ENCODE results near the gene RPS21. TPM values are rescaled to one million over a fixed set of nuclear protein-coding genes. Genes with fewer than 3 reads are reported as not detected.

The RPS21 gene
- total RNA-seq, 2 experiments from 2014 or later, result 2,995 to 3,072 TPM

- intact Hi-C loops (cut with micrococcal nuclease), result no loop called here
- no peaks in the 10 kb centered on the region for H3K4me1 Mint-ChIP-seq (ENCODE audit: low read depth)
- no peaks in the 10 kb centered on the region for H3K36me3 Mint-ChIP-seq (ENCODE audit: low read depth)
- DNase-seq, result no peak
- H3K4me3 Mint-ChIP-seq, result no peak within 1 kb of the TSS
- peaks cover 5% of the 10 kb centered on the region for H3K27me3 Mint-ChIP-seq (ENCODE audit: low read depth)
- CTCF ChIA-PET, result no interaction called here
- H3K9me3 Mint-ChIP-seq, result no peaks in the 10 kb centered on the region
- H3K27ac Mint-ChIP-seq, result no peak within 1 kb of the TSS
Measured at GRCh38 chr20:62427172-62428001, 40.5 kb downstream of the RPS21 start, which contains the start of gene RBBP8NL. RBBP8NL (minus strand) TSS chr20:62427539; CDS start chr20:62419647, 7,892 bp downstream.

GRCh38 chr20:62428002-62428372, 41.1 kb downstream of the RPS21 start:
- intact Hi-C loops (cut with micrococcal nuclease), result no loop called here
- H3K27me3 Mint-ChIP-seq (ENCODE audit: low read depth), result peaks cover 5% of the 10 kb centered on the region
- H3K27ac Mint-ChIP-seq, result no peak overlapping the region
- CTCF ChIA-PET, result no interaction called here
- no peak for DNase-seq
- H3K36me3 Mint-ChIP-seq (ENCODE audit: low read depth), result no peaks in the 10 kb centered on the region
- H3K4me1 Mint-ChIP-seq (ENCODE audit: low read depth), result no peaks in the 10 kb centered on the region
- no peak overlapping the region for H3K4me3 Mint-ChIP-seq
- H3K9me3 Mint-ChIP-seq, result no peaks in the 10 kb centered on the region

- no peak for DNase-seq
- CTCF ChIA-PET, result no interaction called here
- Mint-ChIP-seq H3K27ac (no peak overlapping the region), H3K9me3 (no peaks in the 10 kb centered on the region), H3K27me3 (ENCODE audit: low read depth) (peaks cover 6% of the 10 kb centered on the region), H3K4me1 (ENCODE audit: low read depth) (no peaks in the 10 kb centered on the region), H3K36me3 (ENCODE audit: low read depth) (no peaks in the 10 kb centered on the region), H3K4me3 (no peak overlapping the region)
- intact Hi-C loops (cut with micrococcal nuclease), result no loop called here
Measured at GRCh38 chr20:62428396-62429295, 41.7 kb downstream of the RPS21 start.

- CTCF ChIA-PET, result no interaction called here
- H3K9me3 Mint-ChIP-seq, result no peaks in the 10 kb centered on the region
- intact Hi-C loops (cut with micrococcal nuclease), result no loop called here
Measured at GRCh38 chr20:62429455-62430310, 42.8 kb downstream of the RPS21 start.

GRCh38 chr20:62430311-62430853, 43.5 kb downstream of the RPS21 start:
- H3K36me3 Mint-ChIP-seq (ENCODE audit: low read depth), result no peaks in the 10 kb centered on the region
- intact Hi-C loops (cut with micrococcal nuclease), result no loop called here
- peaks cover 20% of the 10 kb centered on the region for H3K27me3 Mint-ChIP-seq (ENCODE audit: low read depth)
- no peak overlapping the region for H3K4me3 Mint-ChIP-seq
- H3K4me1 Mint-ChIP-seq (ENCODE audit: low read depth), result no peaks in the 10 kb centered on the region
- H3K27ac Mint-ChIP-seq, result no peak overlapping the region
- H3K9me3 Mint-ChIP-seq, result no peaks in the 10 kb centered on the region
- no peak for DNase-seq
- CTCF ChIA-PET, result no interaction called here

More at GRCh38 chr20:62429455-62430310, 42.8 kb downstream of the RPS21 start:
- H3K4me1 Mint-ChIP-seq (ENCODE audit: low read depth), result no peaks in the 10 kb centered on the region
- H3K36me3 Mint-ChIP-seq (ENCODE audit: low read depth), result no peaks in the 10 kb centered on the region
- H3K4me3 Mint-ChIP-seq, result no peak overlapping the region
- H3K27me3 Mint-ChIP-seq (ENCODE audit: low read depth), result peaks cover 15% of the 10 kb centered on the region
- no peak overlapping the region for H3K27ac Mint-ChIP-seq
- no peak for DNase-seq

GRCh38 chr20:62430866-62431447, 44.1 kb downstream of the RPS21 start:
- CTCF ChIA-PET, result no interaction called here
- DNase-seq, result no peak
- H3K36me3 Mint-ChIP-seq (ENCODE audit: low read depth), result no peaks in the 10 kb centered on the region
- intact Hi-C loops (cut with micrococcal nuclease), result no loop called here
- no peaks in the 10 kb centered on the region for H3K9me3 Mint-ChIP-seq
- H3K27ac Mint-ChIP-seq, result no peak overlapping the region
- H3K27me3 Mint-ChIP-seq (ENCODE audit: low read depth), result peaks cover 24% of the 10 kb centered on the region
- no peak overlapping the region for H3K4me3 Mint-ChIP-seq
- H3K4me1 Mint-ChIP-seq (ENCODE audit: low read depth), result no peaks in the 10 kb centered on the region

- CTCF ChIA-PET, result interaction anchor here (1.5 kb wide), 1 partner anchor 23 kb away, joined by 3 read pairs; no protein-coding TSS in a partner anchor
- H3K36me3 Mint-ChIP-seq (ENCODE audit: low read depth), result no peaks in the 10 kb centered on the region
- H3K27ac Mint-ChIP-seq, result no peak overlapping the region
- no peaks in the 10 kb centered on the region for H3K4me1 Mint-ChIP-seq (ENCODE audit: low read depth)
- no peaks in the 10 kb centered on the region for H3K9me3 Mint-ChIP-seq
- no peak overlapping the region for H3K4me3 Mint-ChIP-seq
- no peak for DNase-seq
- H3K27me3 Mint-ChIP-seq (ENCODE audit: low read depth), result peaks cover 22% of the 10 kb centered on the region
- intact Hi-C loops (cut with micrococcal nuclease), result no loop called here
Measured at GRCh38 chr20:62433658-62434497, 47.0 kb downstream of the RPS21 start.

GRCh38 chr20:62436692-62437091, 49.8 kb downstream of the RPS21 start:
- Mint-ChIP-seq H3K27me3 (ENCODE audit: low read depth) (peaks cover 19% of the 10 kb centered on the region), H3K27ac (no peak overlapping the region), H3K36me3 (ENCODE audit: low read depth) (no peaks in the 10 kb centered on the region), H3K4me3 (no peak overlapping the region), H3K4me1 (ENCODE audit: low read depth) (no peaks in the 10 kb centered on the region), H3K9me3 (no peaks in the 10 kb centered on the region)
- no peak for DNase-seq
- CTCF ChIA-PET, result no interaction called here
- intact Hi-C loops (cut with micrococcal nuclease), result no loop called here

GRCh38 chr20:62437496-62437895, 50.6 kb downstream of the RPS21 start:
- DNase-seq, result no peak
- intact Hi-C loops (cut with micrococcal nuclease), result no loop called here
- CTCF ChIA-PET, result no interaction called here
- Mint-ChIP-seq H3K36me3 (ENCODE audit: low read depth) (no peaks in the 10 kb centered on the region), H3K4me1 (ENCODE audit: low read depth) (no peaks in the 10 kb centered on the region), H3K4me3 (no peak overlapping the region), H3K9me3 (no peaks in the 10 kb centered on the region), H3K27ac (no peak overlapping the region), H3K27me3 (ENCODE audit: low read depth) (peaks cover 19% of the 10 kb centered on the region)

GRCh38 chr20:62437927-62438326, 51.0 kb downstream of the RPS21 start:
- DNase-seq, result no peak
- no peaks in the 10 kb centered on the region for H3K4me1 Mint-ChIP-seq (ENCODE audit: low read depth)
- no peaks in the 10 kb centered on the region for H3K9me3 Mint-ChIP-seq
- no peak overlapping the region for H3K4me3 Mint-ChIP-seq
- H3K27me3 Mint-ChIP-seq (ENCODE audit: low read depth), result peaks cover 19% of the 10 kb centered on the region
- H3K27ac Mint-ChIP-seq, result no peak overlapping the region
- CTCF ChIA-PET, result no interaction called here
- intact Hi-C loops (cut with micrococcal nuclease), result no loop called here
- H3K36me3 Mint-ChIP-seq (ENCODE audit: low read depth), result no peaks in the 10 kb centered on the region
